DND-41 (cell line): ENCODE results near the gene AP2S1.

Source experiments
- EZH2 ChIP-seq: IDR thresholded peaks from 3 replicates; pipeline ENCODE4 v1.6.1; 2012; ENCODE audit warnings: borderline replicate concordance, low read depth, mild to moderate bottlenecking, moderate library complexity, low read length, inconsistent platforms; ENCODE audit not compliant: severe bottlenecking
- TF ChIP-seq, protein P1 (sequence below): IDR thresholded peaks from 2 replicates; pipeline ENCODE4 v1.5.1; 2012; ENCODE audit warnings: borderline replicate concordance, low read length, moderate library complexity, mild to moderate bottlenecking; ENCODE audit not compliant: poor library complexity, severe bottlenecking; ENCODE audit errors: extremely low read depth

GRCh38 chr19:46860846-46861690 is 10.4 kb upstream of the AP2S1 start, which contains the start of gene ARHGAP35:
- TF ChIP-seq, protein P1, sequence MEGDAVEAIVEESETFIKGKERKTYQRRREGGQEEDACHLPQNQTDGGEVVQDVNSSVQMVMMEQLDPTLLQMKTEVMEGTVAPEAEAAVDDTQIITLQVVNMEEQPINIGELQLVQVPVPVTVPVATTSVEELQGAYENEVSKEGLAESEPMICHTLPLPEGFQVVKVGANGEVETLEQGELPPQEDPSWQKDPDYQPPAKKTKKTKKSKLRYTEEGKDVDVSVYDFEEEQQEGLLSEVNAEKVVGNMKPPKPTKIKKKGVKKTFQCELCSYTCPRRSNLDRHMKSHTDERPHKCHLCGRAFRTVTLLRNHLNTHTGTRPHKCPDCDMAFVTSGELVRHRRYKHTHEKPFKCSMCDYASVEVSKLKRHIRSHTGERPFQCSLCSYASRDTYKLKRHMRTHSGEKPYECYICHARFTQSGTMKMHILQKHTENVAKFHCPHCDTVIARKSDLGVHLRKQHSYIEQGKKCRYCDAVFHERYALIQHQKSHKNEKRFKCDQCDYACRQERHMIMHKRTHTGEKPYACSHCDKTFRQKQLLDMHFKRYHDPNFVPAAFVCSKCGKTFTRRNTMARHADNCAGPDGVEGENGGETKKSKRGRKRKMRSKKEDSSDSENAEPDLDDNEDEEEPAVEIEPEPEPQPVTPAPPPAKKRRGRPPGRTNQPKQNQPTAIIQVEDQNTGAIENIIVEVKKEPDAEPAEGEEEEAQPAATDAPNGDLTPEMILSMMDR, result no peak
- TF ChIP-seq EZH2, result no peak
